B cell (primary cell): Measurements from ENCODE around the gene VSIG10L. TPM values are rescaled to one million over a fixed set of nuclear protein-coding genes. Genes with fewer than 3 reads are reported as not detected.

Experiments
- ATAC-seq: fragments of 200-7000 bp; cut with Tn5 transposase; one replicate; pipeline ENCODE4 v1.10.0; 2021; ENCODE audit warnings: low read depth, mild to moderate bottlenecking, moderate number of reproducible peaks, moderate library complexity
- CTCF ChIA-PET: fragments of 350-600 bp; sonication (Branson Sonifier 250); formaldehyde crosslinking; loops from one replicate; lab custom pipeline; 2021; ENCODE audit warnings: antibody characterized with exemption, inconsistent platforms; lab: Charles Lee
- POLR2A ChIA-PET: fragments of 350-600 bp; sonication (Branson Sonifier 250); formaldehyde crosslinking; loops from one replicate; lab custom pipeline; 2021; ENCODE audit warnings: antibody characterized with exemption; lab: Charles Lee
- DNase-seq: peaks from one replicate; pipeline ENCODE4 v3.0.0; 2013
- H2AFZ ChIP-seq: 2 replicates; pipeline ENCODE4 v1.6.1; 2012; ENCODE audit warnings: mild to moderate bottlenecking, low read depth, low read length; ENCODE audit not compliant: insufficient read depth, poor library complexity, severe bottlenecking
- H3K27ac ChIP-seq, 2 donors: 1 replicate in 1 of 2; 2 replicates in 1 of 2; pipeline ENCODE4 v1.5.1; 2012 to 2013; ENCODE audit warnings: low read length in 2 of 2, mild to moderate bottlenecking in 2 of 2, moderate library complexity in 1 of 2
- H3K27me3 ChIP-seq, 4 experiments: fragments of 200-600 bp in 1 of 4; sonication (generic) in 1 of 4; replicated peaks in 1 of 4; 1 replicate in 2 of 4; 2 replicates in 2 of 4; pipeline versions ENCODE4 v1.6.1 to v1.7.0; 2013 to 2016; ENCODE audit warnings: low read length in 3 of 4, mild to moderate bottlenecking in 2 of 4, mixed read lengths in 1 of 4, moderate library complexity in 1 of 4; ENCODE audit not compliant: insufficient read depth in 4 of 4, control insufficient read depth in 3 of 4; ENCODE audit errors: control extremely low read depth in 1 of 4
- H3K36me3 ChIP-seq, 2 experiments: replicated peaks in 1 of 2; 1 replicate in 1 of 2; 2 replicates in 1 of 2; pipeline versions ENCODE4 v1.6.1 to v1.7.1; 2013; ENCODE audit warnings: low read length in 1 of 2; ENCODE audit not compliant: insufficient read depth in 2 of 2, control insufficient read depth in 1 of 2; ENCODE audit errors: control extremely low read depth in 1 of 2, extremely low read depth in 1 of 2
- H3K4me1 ChIP-seq, 2 donors: fragments of 200-600 bp in 1 of 2; sonication (generic) in 1 of 2; 1 replicate in 1 of 2; 2 replicates in 1 of 2; pipeline versions ENCODE4 v1.5.1 to v1.6.1; 2013 to 2017; ENCODE audit warnings: low read length in 2 of 2; ENCODE audit not compliant: control insufficient read depth in 2 of 2, insufficient read depth in 2 of 2
- H3K4me2 ChIP-seq: replicated peaks from 2 replicates; pipeline ENCODE3; 2012; ENCODE audit warnings: mild to moderate bottlenecking, low read depth, low read length; ENCODE audit not compliant: poor library complexity, severe bottlenecking
- H3K4me3 ChIP-seq, 5 experiments: fragments of 200-600 bp in 1 of 5; sonication (generic) in 1 of 5; 1 replicate in 3 of 5; 2 replicates in 2 of 5; pipeline versions ENCODE4 v1.5.1 to v1.7.0; 2011 to 2016; ENCODE audit warnings: low read length in 4 of 5, mild to moderate bottlenecking in 4 of 5, low read depth in 2 of 5, control low read depth in 1 of 5, moderate library complexity in 1 of 5; ENCODE audit not compliant: insufficient read depth in 1 of 5; ENCODE audit errors: control extremely low read depth in 1 of 5, extremely low read depth in 1 of 5
- H3K79me2 ChIP-seq: fragments of 200-600 bp; sonication (generic); one replicate; pipeline ENCODE4 v1.6.0; 2016; ENCODE audit warnings: low read length; ENCODE audit not compliant: control insufficient read depth, insufficient read depth
- H3K9ac ChIP-seq: fragments of 200-600 bp; sonication (generic); 2 replicates; pipeline ENCODE4 v1.6.1; 2017; ENCODE audit warnings: mild to moderate bottlenecking, low read length, moderate library complexity
- H3K9me3 ChIP-seq, 3 donors: one replicate each; pipeline versions ENCODE4 v1.6.1 to v1.7.1; 2013; ENCODE audit warnings: low read length in 2 of 3; ENCODE audit not compliant: control insufficient read depth in 2 of 3, insufficient read depth in 1 of 3; ENCODE audit errors: control extremely low read depth in 1 of 3
- H4K20me1 ChIP-seq: 2 replicates; pipeline ENCODE4 v1.6.0; 2012; ENCODE audit warnings: mild to moderate bottlenecking, low read length; ENCODE audit not compliant: insufficient read depth, control insufficient read depth, poor library complexity, severe bottlenecking
- H3K27ac Mint-ChIP-seq: one replicate; pipeline ENCODE4 v1.8.0; 2021; ENCODE audit warnings: mixed read lengths
- H3K27me3 Mint-ChIP-seq: one replicate; pipeline ENCODE4 v1.8.0; 2021; ENCODE audit warnings: mixed read lengths
- H3K4me1 Mint-ChIP-seq: one replicate; pipeline ENCODE4 v1.8.0; 2021; ENCODE audit warnings: mixed read lengths
- H3K4me3 Mint-ChIP-seq: one replicate; pipeline ENCODE4 v1.8.0; 2021; ENCODE audit warnings: mixed read lengths
- H3K9me3 Mint-ChIP-seq: one replicate; pipeline ENCODE4 v1.8.0; 2022; ENCODE audit warnings: mixed read lengths; ENCODE audit not compliant: insufficient read depth
- EZH2 ChIP-seq: IDR thresholded peaks from 2 replicates; pipeline ENCODE4 v1.6.1; 2012; ENCODE audit warnings: borderline replicate concordance, low read depth, mild to moderate bottlenecking, moderate library complexity, low read length; ENCODE audit not compliant: insufficient read depth, poor library complexity, severe bottlenecking
- WGBS: methylation state at CpG from one replicate; pipeline ENCODE4 v1.1.5; 2013; ENCODE audit warnings: missing lambda C conversion rate; ENCODE audit not compliant: insufficient coverage; 5-methylcytosine and 5-hydroxymethylcytosine counted together
- intact Hi-C: fragments of 100-400 bp; cut with micrococcal nuclease; formaldehyde crosslinking; loops from one replicate; pipeline ENCODE4 v1.10.0; 2022
- polyA plus RNA-seq: library from polyadenylated mRNA; depleted of rRNA; stranded (reverse); fragments of >200 nt; gene quantifications from 2 replicates; pipeline ENCODE4 v1.2.3, GENCODE V29; 2012
- total RNA-seq, 2 donors: library from RNA; stranded (reverse); fragments of 120-200 nt in 1 of 2; gene quantifications; 1 replicate in 1 of 2; 2 replicates in 1 of 2; pipeline versions ENCODE4 v1.2.3 to v1.2.4, GENCODE V29; 2013 to 2022
- TF ChIP-seq, protein P1 (sequence below): fragments of 200-600 bp; IDR thresholded peaks from one replicate; pipeline ENCODE4 v1.8.0; 2022; ENCODE audit warnings: antibody characterized with exemption, mild to moderate bottlenecking

The VSIG10L gene
- total and polyA plus RNA-seq, 2 donors (not counting 1 experiment from before 2014, with no cell fraction given), result 1.3 to 1.7 TPM

- H3K9ac ChIP-seq, result no peak overlapping the region
- TF ChIP-seq, protein P1, sequence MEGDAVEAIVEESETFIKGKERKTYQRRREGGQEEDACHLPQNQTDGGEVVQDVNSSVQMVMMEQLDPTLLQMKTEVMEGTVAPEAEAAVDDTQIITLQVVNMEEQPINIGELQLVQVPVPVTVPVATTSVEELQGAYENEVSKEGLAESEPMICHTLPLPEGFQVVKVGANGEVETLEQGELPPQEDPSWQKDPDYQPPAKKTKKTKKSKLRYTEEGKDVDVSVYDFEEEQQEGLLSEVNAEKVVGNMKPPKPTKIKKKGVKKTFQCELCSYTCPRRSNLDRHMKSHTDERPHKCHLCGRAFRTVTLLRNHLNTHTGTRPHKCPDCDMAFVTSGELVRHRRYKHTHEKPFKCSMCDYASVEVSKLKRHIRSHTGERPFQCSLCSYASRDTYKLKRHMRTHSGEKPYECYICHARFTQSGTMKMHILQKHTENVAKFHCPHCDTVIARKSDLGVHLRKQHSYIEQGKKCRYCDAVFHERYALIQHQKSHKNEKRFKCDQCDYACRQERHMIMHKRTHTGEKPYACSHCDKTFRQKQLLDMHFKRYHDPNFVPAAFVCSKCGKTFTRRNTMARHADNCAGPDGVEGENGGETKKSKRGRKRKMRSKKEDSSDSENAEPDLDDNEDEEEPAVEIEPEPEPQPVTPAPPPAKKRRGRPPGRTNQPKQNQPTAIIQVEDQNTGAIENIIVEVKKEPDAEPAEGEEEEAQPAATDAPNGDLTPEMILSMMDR, result no peak
- no peak for TF ChIP-seq EZH2
- CTCF ChIA-PET, result interaction anchor here (0.7 to 7.0 kb wide), 14 partner anchors 24 to 440 kb away, joined by 3 to 70 read pairs (median 5); partner anchors contain the start of genes CLDND2 and SIGLEC10
- no peaks in the 10 kb centered on the region for H3K79me2 ChIP-seq
- Mint-ChIP-seq H3K27ac (peak overlapping the region; percentile 28), H3K4me1 (peaks cover 30% of the 10 kb centered on the region), H3K27me3 (no peaks in the 10 kb centered on the region), H3K4me3 (peak overlapping the region; percentile 97), H3K9me3 (no peaks in the 10 kb centered on the region)
- no peaks in the 10 kb centered on the region for H3K36me3 ChIP-seq
- DNase-seq, result peak; percentile 25
- H3K4me2 ChIP-seq, result peak overlapping the region; percentile 80
- no peaks in the 10 kb centered on the region for H3K27me3 ChIP-seq
- no peak overlapping the region for H3K27ac ChIP-seq
- H3K9me3 ChIP-seq, result peaks cover 0 to 6% (median 0%) of the 10 kb centered on the region in 3 donors
- intact Hi-C loops, result loop anchor here (1.0 to 2.0 kb wide), 6 partner anchors 71 to 365 kb away; partner anchors contain the start of genes CTU1 and ZNF175
- no peaks in the 10 kb centered on the region for H4K20me1 ChIP-seq
- H3K4me3 ChIP-seq, result no peak overlapping the region
- 94% methylated on average over 17 of the region's 19 CpGs for WGBS
- no peak for ATAC-seq
- peaks cover 15 to 35% of the 10 kb centered on the region in 2 donors for H3K4me1 ChIP-seq
- POLR2A ChIA-PET, result interaction anchor here (0.6 to 1.8 kb wide), 2 partner anchors 30 to 57 kb away, joined by 4 to 10 read pairs; no protein-coding TSS in a partner anchor
- no peak overlapping the region for H2AFZ ChIP-seq
Measured at GRCh38 chr19:51337861-51338562, 3.9 kb downstream of the VSIG10L start.
